ENCODE results near the gene ZKSCAN3. TPM values are rescaled to one million over a fixed set of nuclear protein-coding genes. Genes with fewer than 3 reads are reported as not detected.

Gene ZKSCAN3
- total RNA-seq, 2 experiments from 2014 or later, result 2.2 to 2.7 TPM

GRCh38 chr6:28333599-28334018, 16.1 kb upstream of the ZKSCAN3 start:
- Mint-ChIP-seq H3K27ac (no peak overlapping the region), H3K27me3 (no peaks in the 10 kb centered on the region), H3K9me3 (peaks cover 6% of the 10 kb centered on the region), H3K36me3 (peaks cover 4% of the 10 kb centered on the region), H3K4me1 (ENCODE audit: low read depth) (no peaks in the 10 kb centered on the region), H3K4me3 (no peak overlapping the region)
- ChIA-PET POLR2A (no interaction called here), CTCF (no interaction called here)
- intact Hi-C loops (cut with micrococcal nuclease), result no loop called here
- no peak for DNase-seq

DNA sequence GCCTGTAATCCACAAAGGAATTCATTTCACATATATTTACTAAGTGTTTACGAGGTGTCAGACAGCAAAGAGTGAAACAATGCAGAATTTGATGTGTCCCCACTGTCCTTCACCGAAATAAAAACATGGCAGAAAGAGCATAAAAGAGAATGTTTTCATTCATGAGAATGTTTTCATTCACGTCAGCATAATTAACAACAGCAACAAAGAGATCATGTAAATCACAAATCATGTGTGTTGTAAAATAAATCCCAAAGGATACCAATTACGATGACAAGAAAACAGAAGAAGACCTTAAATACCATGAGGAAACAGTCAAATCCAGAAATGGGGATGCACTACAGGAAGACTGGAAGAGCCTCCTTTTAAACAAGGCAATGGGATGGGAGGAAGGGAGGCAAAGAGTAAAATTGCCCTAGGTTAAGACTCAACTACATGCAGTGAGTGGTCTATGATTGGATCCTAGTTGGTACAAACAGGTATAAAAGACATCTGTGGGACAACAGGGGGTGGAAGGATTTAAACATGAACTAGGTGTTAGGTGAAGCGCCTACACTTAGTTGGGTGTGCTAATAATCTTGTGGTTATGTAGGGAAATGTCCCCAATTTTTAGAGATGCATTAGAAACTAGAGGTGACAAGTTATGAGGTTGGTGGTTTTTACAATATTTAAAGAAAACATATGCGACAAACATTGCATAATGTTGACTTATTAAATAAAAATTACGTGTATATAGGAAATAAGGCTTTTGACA, 15.3 kb upstream of the ZKSCAN3 start:
- ChIA-PET CTCF (interaction anchor here (2.9 kb wide), 1 partner anchor 21 kb away, joined by 15 read pairs; no protein-coding TSS in a partner anchor), POLR2A (no interaction called here)
- no peak overlapping the region for H3K4me3 Mint-ChIP-seq
- no peaks in the 10 kb centered on the region for H3K4me1 Mint-ChIP-seq (ENCODE audit: low read depth)
- no peaks in the 10 kb centered on the region for H3K36me3 Mint-ChIP-seq
- H3K27me3 Mint-ChIP-seq, result no peaks in the 10 kb centered on the region
- no peak for DNase-seq
- no peaks in the 10 kb centered on the region for H3K9me3 Mint-ChIP-seq
- no peak overlapping the region for H3K27ac Mint-ChIP-seq
- intact Hi-C loops (cut with micrococcal nuclease), result loop anchor here (5.0 kb wide), 3 partner anchors 67 to 197 kb away; partner anchors contain the start of gene ZSCAN26

DNA sequence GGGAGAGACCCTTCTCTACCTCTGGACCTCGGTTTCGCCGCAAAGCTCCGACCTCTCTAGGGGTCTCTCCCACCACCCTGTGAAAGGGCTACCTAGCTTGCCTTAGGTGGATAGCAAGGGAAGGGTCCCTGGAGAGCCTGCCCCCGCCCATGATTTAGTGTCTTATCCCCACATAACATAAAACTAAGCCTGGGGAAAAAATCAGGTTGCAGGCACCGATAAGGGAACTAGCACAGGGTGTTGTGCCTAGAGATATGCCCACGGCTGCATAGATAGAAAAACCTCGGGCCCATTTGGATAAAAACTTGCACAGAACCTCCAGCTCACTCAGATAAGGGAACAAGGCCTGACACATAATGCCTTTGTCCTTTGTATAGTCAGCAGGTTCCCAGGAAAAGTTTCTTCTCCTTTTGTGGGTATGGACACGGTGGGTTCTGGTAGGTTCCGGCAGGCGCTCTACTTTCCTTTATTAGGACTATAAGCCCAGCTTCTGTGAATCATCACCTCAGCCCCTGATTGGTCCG, 14.6 kb upstream of the ZKSCAN3 start:
- Mint-ChIP-seq H3K27ac (no peak overlapping the region), H3K27me3 (no peaks in the 10 kb centered on the region), H3K4me3 (no peak overlapping the region), H3K36me3 (peaks cover 5% of the 10 kb centered on the region), H3K9me3 (peaks cover 6% of the 10 kb centered on the region), H3K4me1 (ENCODE audit: low read depth) (no peaks in the 10 kb centered on the region)
- POLR2A ChIA-PET, result interaction anchor here (1.0 to 1.5 kb wide), 3 partner anchors 193 to 470 kb away, joined by 3 to 4 read pairs (median 3); partner anchors contain the start of gene ZKSCAN8
- no peak for DNase-seq
- intact Hi-C loops (cut with micrococcal nuclease), result loop anchor here (5.0 kb wide), 3 partner anchors 68 to 198 kb away; partner anchors contain the start of gene ZSCAN26
- CTCF ChIA-PET, result interaction anchor here (2.9 kb wide), 1 partner anchor 21 kb away, joined by 15 read pairs; no protein-coding TSS in a partner anchor

DNA sequence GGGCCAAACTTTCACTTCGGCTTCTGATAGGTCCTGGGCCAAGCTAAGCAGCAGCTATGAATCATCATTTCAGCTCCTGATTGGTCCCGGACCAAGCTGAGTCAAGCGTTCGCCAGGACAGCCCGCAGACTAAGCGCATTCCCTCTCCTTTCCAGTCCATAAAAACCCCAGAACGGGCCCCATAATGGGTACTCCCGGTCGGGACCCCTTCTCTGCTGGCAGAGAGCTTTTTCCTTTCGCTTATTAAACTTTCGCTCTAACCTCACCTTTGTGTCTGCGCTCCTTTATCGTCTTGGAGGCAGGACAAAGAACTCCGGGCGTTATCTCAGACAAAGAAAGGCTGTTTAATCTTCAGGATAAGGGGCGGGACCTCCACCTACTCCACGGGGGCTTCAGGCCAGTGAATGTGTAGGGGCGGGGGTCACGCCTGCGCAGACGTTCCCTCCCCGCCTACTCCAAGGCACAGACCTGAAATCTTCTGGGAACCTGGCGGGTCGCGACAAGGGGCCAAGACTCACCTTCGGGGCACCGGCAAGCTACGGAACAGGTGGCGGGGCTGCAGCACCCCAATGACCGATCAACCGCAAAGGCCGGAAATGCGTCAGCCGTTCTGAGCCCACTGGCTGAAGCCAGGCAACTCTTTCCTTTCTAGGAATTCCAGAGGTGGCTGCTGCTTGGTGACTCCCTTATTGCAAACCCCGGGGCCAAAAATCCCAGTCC, 14.0 kb upstream of the ZKSCAN3 start, which contains the start of gene ZSCAN31:
Gene ZSCAN31 (minus strand): TSS at position 585 of the 720 bp plus-strand sequence. CDS start 6,465 bp downstream, outside the sequence.
- Mint-ChIP-seq H3K9me3 (peaks cover 12% of the 10 kb centered on the region), H3K27me3 (no peaks in the 10 kb centered on the region), H3K36me3 (peaks cover 11% of the 10 kb centered on the region), H3K4me1 (ENCODE audit: low read depth) (no peaks in the 10 kb centered on the region), H3K4me3 (no peak within 1 kb of the TSS), H3K27ac (no peak within 1 kb of the TSS)
- intact Hi-C loops (cut with micrococcal nuclease), result loop anchor here (1.0 to 5.0 kb wide), 4 partner anchors 14 to 198 kb away; partner anchors contain the start of genes ZKSCAN3 and ZSCAN26
- DNase-seq, result peak; percentile 88
- POLR2A ChIA-PET, result interaction anchor here (1.0 to 1.5 kb wide), 5 partner anchors 68 to 497 kb away, joined by 3 to 6 read pairs (median 3); partner anchors contain the start of genes ZKSCAN8 and ZSCAN26
- CTCF ChIA-PET, result interaction anchor here (2.9 kb wide), 1 partner anchor 20 kb away, joined by 15 read pairs; no protein-coding TSS in a partner anchor

- H3K4me1 Mint-ChIP-seq (ENCODE audit: low read depth), result no peaks in the 10 kb centered on the region
- intact Hi-C loops (cut with micrococcal nuclease), result loop anchor here (1.0 to 5.0 kb wide), 4 partner anchors 13 to 199 kb away; partner anchors contain the start of genes ZKSCAN3 and ZSCAN26
- no peak overlapping the region for H3K4me3 Mint-ChIP-seq
- peak; percentile 33 for DNase-seq
- ChIA-PET POLR2A (interaction anchor here (1.0 to 1.5 kb wide), 4 partner anchors 69 to 498 kb away, joined by 3 to 6 read pairs (median 4); partner anchors contain the start of genes ZKSCAN8 and ZSCAN26), CTCF (interaction anchor here (2.9 kb wide), 1 partner anchor 19 kb away, joined by 15 read pairs; no protein-coding TSS in a partner anchor)
- H3K9me3 Mint-ChIP-seq, result peaks cover 18% of the 10 kb centered on the region
- peaks cover 13% of the 10 kb centered on the region for H3K36me3 Mint-ChIP-seq
- H3K27me3 Mint-ChIP-seq, result no peaks in the 10 kb centered on the region
- H3K27ac Mint-ChIP-seq, result no peak overlapping the region
Measured at GRCh38 chr6:28336284-28337120, 13.2 kb upstream of the ZKSCAN3 start.

GRCh38 chr6:28337121-28337520, 12.6 kb upstream of the ZKSCAN3 start:
- no peak for DNase-seq
- POLR2A ChIA-PET, result interaction anchor here (1.1 kb wide), 1 partner anchor 499 kb away, joined by 3 read pairs; a partner anchor contains a TSS

GRCh38 chr6:28340310-28341095, 9.2 kb upstream of the ZKSCAN3 start:
- intact Hi-C loops (cut with micrococcal nuclease), result no loop called here
- peaks cover 13% of the 10 kb centered on the region for H3K36me3 Mint-ChIP-seq
- peaks cover 14% of the 10 kb centered on the region for H3K27me3 Mint-ChIP-seq
- no peak for DNase-seq
- POLR2A ChIA-PET, result no interaction called here
- H3K4me3 Mint-ChIP-seq, result no peak overlapping the region
- no peaks in the 10 kb centered on the region for H3K4me1 Mint-ChIP-seq (ENCODE audit: low read depth)
- H3K9me3 Mint-ChIP-seq, result peaks cover 18% of the 10 kb centered on the region
- CTCF ChIA-PET, result interaction anchor here (1.5 kb wide), 1 partner anchor 16 kb away, joined by 6 read pairs; no protein-coding TSS in a partner anchor
- no peak overlapping the region for H3K27ac Mint-ChIP-seq

More at GRCh38 chr6:28337121-28337520, 12.6 kb upstream of the ZKSCAN3 start:
- Mint-ChIP-seq H3K4me1 (ENCODE audit: low read depth) (no peaks in the 10 kb centered on the region), H3K27me3 (no peaks in the 10 kb centered on the region), H3K9me3 (peaks cover 18% of the 10 kb centered on the region), H3K36me3 (peaks cover 13% of the 10 kb centered on the region), H3K4me3 (no peak overlapping the region), H3K27ac (no peak overlapping the region)
- intact Hi-C loops (cut with micrococcal nuclease), result loop anchor here (5.0 kb wide), 3 partner anchors 70 to 200 kb away; partner anchors contain the start of gene ZSCAN26
- CTCF ChIA-PET, result interaction anchor here (2.9 kb wide), 1 partner anchor 19 kb away, joined by 15 read pairs; no protein-coding TSS in a partner anchor

DNA sequence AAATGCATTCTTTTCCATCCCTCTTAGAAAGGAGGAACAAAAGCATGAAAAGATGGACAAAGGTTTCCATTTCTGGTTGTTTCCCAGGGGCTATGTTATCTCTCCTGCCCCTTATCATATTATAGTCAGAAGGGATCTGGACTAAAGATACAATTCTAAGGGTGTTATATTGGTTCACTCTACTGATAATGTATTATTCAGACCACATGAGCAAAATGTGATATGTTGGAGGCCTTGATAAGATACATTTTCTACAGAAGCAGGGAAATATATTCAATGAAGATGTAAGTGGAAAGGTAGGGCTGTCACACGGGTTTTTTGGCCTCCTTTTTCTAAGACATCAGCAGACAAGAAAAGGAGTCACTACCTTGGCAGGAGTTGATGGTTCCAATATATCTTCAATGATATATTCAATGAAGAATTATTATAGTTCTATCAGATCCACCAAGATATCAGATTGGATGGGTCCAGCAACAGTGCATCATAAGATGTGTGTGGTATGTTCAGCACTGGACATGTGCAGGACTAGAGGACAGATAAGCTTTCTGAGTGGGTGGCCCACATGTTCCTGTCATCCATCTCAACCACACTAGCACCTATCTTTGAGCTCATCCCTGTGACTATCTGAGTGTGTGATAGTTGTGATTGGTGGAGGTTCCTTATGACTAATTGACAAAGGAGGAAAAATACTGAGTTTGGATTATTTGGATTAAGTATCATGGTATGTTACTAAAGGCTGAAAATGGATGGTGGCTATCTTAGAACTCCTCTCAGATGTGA, 5.7 kb upstream of the ZKSCAN3 start:
- ChIA-PET CTCF (no interaction called here), POLR2A (no interaction called here)
- peaks cover 21% of the 10 kb centered on the region for H3K27me3 Mint-ChIP-seq
- no peak overlapping the region for H3K4me3 Mint-ChIP-seq
- H3K9me3 Mint-ChIP-seq, result peaks cover 18% of the 10 kb centered on the region
- H3K36me3 Mint-ChIP-seq, result peaks cover 13% of the 10 kb centered on the region
- no peak for DNase-seq
- H3K27ac Mint-ChIP-seq, result no peak overlapping the region
- H3K4me1 Mint-ChIP-seq (ENCODE audit: low read depth), result no peaks in the 10 kb centered on the region
- intact Hi-C loops (cut with micrococcal nuclease), result no loop called here

- Mint-ChIP-seq H3K36me3 (peaks cover 9% of the 10 kb centered on the region), H3K9me3 (peaks cover 12% of the 10 kb centered on the region), H3K4me3 (no peak overlapping the region), H3K4me1 (ENCODE audit: low read depth) (peaks cover 5% of the 10 kb centered on the region), H3K27me3 (peaks cover 21% of the 10 kb centered on the region), H3K27ac (no peak overlapping the region)
- intact Hi-C loops (cut with micrococcal nuclease), result no loop called here
- POLR2A ChIA-PET, result no interaction called here
- CTCF ChIA-PET, result no interaction called here
- no peak for DNase-seq
Measured at GRCh38 chr6:28345201-28345600, 4.5 kb upstream of the ZKSCAN3 start.

DNA sequence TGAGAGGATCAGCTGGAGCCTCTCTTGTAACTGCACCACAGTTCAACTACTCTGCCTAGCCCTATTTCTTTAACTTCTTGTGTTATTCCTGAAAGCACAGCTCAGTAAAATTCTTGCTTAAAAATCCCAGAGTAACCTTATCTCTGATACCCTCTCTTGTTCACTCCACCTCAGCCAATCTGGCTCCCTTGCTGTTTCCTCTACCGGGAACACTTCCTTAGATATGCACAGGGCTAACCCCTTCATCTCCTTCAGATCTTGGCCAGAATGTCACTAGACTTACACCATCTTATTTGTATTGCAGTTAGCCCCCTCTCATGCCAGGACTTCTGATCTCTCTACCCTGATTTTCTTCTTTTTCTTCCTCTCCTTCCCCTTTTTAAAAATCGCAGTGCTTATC, 2.6 kb upstream of the ZKSCAN3 start:
- CTCF ChIA-PET, result interaction anchor here (1.2 kb wide), 1 partner anchor 9 kb away, joined by 6 read pairs; no protein-coding TSS in a partner anchor
- intact Hi-C loops (cut with micrococcal nuclease), result no loop called here
- no peak overlapping the region for H3K27ac Mint-ChIP-seq
- no peaks in the 10 kb centered on the region for H3K9me3 Mint-ChIP-seq
- no peak overlapping the region for H3K4me3 Mint-ChIP-seq
- DNase-seq, result no peak
- POLR2A ChIA-PET, result no interaction called here
- H3K27me3 Mint-ChIP-seq, result peaks cover 21% of the 10 kb centered on the region
- peaks cover 20% of the 10 kb centered on the region for H3K4me1 Mint-ChIP-seq (ENCODE audit: low read depth)
- H3K36me3 Mint-ChIP-seq, result peaks cover 1% of the 10 kb centered on the region
